CD1c-positive myeloid dendritic cell (primary cell): ENCODE measurements around the gene COL26A1.
"Not testable (repeated sequence)": the region's sequence is repeated elsewhere in the genome, so short reads cannot be mapped to it uniquely, and the experiment has no call there.

Experiments
- DNase-seq: peaks from one replicate; pipeline ENCODE4 v3.0.0-alpha.2; 2016; ENCODE audit errors: extremely low spot score

The COL26A1 gene

DNA sequence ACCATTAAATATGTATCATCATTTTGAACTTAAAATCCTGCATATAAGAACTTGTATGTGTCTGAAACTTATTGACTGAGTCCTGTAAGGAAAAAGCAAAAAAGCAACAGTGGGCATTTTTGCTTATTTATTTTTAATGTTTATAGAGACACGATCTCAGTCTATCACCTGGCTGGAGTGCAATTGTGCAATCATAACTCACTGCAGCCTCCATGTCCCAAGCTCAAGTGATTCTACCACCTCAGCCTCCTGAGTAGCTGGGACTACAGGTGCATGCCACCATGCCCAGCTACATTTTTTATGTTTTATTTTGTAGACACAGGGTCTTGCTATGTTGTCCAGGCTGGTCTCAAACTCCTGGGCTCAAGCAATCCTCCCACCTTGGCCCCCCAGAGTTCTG lies 234.2 kb downstream of the COL26A1 start:
- no peak for DNase-seq

DNA sequence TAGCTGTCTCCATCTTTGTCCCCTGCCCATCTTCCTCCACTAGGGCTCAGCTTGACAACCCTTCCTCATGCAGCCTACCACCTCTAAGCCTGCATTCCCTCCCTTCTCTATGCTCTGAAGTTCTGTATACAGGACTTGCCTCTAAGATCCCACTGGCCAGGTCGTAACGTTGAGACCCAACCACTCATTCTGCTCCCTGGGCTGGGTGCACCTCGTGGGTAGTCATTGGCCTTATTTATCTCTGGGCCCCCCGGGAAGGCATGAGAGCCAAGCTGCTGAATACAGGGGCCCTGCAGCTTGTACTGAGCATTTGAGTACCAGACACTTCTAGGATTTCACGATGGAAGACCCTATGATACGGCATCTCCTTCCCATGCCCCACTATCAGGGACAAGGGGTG lies 235.3 kb downstream of the COL26A1 start:
- DNase-seq: no peak

DNA sequence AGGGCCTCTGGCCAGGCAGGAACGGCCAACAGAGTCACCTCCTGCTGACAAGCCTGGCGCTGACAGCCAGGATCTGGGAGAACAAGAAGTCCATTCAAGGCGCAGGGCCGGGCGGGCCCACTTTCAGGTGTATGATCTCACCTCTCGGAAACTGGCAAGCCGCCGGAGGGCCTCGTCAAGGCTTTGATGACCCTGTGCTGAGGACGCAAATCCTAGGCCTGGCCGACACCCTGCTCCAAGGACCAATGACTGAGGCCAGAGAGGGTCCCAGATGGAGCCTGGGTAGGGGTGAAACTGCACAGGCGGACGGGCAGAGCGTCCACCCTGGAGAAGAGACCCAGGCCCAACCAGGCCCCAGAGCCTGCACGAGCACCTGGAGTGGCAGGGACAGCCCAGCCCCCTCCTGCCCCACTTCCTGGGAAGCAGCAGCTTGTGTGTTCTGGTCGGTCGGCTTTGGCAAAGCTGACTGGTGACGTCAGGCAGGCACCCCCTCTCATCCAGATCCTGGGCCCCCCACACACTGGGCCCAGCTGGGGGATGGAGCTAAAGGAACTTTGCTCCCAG lies 235.8 kb downstream of the COL26A1 start:
- no peak for DNase-seq

DNA sequence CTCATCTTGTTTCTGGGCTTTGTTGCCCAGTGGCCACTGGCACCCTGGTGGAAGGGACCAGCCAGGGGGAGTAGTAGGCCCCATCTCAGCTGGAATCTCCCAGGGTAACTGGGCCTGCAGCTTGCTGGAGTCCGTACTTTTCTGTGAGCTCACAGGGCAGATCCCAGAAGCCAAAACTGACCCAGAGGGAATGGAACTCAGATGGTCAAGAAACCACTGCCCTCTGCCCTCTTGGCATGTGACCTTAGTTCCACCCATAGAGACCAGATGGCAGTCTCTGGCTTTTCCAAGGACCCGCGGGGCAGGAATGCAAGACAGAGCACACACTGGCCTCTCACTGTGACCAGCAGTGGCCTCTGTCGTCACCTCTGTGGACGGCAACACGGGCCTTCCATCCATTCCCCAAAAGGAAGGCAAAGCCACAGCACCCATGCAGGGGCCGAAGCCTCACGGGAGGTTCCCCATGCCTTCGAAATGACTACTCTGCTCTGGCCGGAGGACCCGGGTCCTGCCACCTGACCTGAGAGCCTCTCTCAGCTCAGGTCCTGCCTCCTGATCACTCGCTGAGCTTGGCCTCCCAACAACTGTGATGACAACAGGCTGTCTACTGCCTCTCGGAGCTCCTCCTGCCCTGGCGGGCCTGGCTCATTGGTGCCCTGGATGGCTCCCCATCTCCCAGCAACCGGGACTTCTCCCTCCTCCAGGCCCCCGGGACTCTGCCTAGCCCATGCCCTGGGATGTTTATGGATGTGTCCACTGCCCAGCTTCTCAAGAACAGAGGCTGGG lies 236.5 kb downstream of the COL26A1 start:
- no peak for DNase-seq

DNA sequence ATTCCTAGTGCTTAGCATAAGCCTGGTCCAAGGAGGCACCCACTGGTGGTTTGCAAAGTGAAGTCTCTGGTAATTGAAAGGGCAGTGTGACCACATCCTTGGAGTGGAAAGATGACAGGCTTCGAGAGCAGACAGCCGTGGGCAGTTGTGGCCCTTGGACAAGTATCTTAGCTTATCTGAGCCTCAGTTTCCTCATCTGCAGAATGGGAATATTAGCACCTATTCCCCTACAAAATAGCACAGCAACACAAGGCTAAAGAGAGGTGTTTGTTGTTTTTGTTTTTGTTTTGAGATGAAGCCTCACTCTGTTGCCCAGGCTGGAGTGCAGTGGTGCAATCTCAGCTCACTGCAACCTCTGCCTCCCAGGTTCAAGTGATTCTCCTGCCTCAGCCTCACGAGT lies 237.1 kb downstream of the COL26A1 start:
- no peak for DNase-seq

DNA sequence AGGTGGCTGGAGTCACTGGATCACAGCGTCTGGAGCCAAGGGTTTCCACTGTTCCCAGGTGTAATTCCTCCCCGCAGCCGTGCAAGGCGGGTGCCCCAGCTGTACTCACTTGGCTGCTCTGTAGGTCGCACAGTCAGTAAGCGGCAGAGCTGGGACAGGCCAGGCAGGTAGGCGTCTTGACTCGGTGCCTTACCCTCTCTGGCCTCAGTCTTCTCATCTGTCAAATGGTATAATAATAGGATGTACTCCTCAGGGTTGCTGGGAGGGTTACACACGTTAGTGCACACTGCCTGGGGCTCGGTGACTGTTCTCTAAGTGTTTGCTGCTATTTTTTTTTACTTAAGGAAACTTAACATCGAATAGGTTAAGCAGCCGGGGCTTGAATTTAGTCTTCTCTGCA lies 239.4 kb downstream of the COL26A1 start:
- DNase-seq: no peak

DNA sequence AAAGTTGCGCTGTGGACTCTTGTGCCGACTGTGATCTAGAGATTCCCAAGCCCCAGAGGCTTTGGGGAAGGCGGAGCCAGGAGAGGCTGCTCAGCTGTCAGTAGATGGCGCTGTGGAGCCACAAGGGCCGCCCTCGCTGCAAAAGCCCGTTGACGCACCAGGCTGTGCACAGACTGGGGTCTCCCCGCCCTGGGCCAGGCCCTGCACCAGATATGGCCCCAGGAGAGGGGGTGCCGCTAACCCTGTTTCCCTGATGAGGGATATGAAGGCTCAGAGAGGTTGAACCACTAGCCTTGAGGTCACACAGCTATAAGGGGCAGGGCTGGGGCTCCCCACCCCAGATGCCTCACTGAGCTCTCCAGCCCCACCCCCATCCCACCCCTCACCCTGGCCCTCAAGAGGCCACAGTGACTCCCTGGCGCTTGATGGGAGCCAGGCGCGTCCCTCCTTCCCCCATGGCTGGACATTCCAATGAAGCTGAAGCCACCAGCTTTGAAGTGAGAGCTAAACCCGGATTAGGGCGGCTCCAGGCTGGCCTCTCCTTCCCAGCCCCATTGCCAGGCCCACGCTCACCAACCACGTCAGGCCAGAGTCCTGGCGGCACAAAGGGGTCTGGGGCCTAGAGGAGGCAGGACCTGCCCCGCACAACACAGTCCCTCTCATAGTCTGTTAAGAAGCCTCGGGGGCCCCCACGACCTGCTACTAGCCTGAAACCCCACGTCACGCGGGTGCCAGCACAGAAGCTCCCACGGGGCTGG lies 240.0 kb downstream of the COL26A1 start:
- DNase-seq: peak; percentile 80

DNA sequence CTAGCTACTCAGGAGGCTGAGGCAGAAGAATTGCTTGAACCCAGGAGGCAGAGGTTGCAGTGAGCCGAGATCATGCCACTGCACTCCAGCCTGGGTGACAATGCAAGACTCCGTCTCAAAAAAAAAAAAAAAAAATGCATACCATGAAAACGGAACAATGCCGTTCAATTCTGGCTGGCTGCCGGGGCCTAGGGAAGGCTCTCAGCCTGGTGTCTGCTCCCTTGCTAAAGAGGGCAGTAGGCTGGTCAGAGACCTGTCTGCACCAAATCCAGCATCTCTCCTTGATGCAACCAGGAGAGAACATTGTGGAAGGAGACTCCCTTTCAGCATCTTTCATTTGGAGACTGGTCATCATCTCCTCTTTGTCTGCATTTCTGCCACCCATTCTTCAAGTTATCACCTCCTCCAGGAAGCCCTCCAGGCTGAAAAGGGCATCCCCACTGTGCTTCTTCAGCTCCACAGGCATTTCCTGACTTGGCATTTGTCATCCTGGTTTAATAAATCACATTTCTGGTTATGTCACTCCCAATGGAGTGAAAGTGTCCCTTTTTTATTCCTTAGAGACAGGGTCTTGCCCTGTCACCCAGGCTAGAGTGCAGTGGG lies 241.8 kb downstream of the COL26A1 start:
- DNase-seq: no peak

DNA sequence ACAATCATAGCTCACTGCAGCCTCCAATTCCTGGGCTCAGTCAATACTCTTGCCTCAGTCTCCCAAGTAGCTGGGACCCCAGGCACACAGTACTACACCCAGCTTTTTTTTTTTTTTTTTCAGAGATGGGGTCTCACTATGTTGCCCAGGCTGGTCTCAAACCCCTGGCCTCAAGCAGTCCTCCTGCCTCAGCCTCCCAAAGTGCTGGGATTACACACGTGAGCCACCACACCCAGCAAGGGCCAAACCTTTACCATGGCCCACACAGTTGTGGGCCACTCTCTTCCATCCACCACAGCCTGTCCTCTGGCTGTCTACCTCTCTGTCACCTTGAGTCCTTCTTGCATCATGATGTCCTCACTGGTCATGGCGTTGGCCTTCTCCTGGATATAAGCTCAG lies 242.3 kb downstream of the COL26A1 start:
- not testable (repeated sequence) for DNase-seq

DNA sequence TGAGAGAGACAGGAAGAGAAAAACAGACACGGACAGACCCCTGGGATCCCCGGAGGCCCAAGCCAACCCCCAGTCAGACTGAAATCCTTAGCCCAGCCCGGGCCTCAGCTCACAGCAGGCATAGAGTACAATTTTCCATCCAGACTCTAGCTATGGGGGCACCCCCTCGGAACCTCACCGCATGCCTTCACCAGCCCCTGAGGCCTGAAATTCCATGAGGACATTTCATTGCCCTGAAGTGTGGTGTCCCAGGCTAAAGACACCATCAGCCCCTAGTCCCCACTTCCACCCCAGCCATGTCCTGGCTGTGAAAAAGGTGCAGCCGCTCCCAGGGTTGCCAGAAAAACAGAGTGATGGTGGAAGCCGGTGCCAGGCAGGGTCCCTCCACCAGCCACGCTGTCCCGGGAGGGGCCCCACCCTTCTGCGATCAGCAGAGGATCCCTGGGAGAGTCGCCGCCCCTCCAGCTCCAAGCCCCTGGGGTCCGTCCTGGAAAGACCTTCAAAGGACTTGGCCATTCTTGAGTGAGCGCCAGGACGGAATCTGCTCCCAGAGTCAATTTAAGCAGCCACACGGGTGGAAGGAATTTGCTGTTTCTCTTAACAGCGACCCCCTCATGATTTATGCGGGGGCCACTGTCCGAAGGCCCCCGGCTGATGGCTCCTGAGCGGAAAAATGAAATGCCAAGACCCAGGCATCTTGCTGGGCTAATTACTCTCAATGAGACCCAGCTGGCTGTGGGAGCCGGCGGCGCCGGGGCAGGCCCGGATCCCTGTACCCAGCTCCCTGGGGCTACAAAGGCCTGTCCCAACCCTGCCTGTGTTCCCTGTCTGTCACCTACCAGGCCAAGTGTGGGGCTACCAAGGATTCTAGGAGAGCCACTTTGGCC lies 243.2 kb downstream of the COL26A1 start:
- DNase-seq: no peak

DNA sequence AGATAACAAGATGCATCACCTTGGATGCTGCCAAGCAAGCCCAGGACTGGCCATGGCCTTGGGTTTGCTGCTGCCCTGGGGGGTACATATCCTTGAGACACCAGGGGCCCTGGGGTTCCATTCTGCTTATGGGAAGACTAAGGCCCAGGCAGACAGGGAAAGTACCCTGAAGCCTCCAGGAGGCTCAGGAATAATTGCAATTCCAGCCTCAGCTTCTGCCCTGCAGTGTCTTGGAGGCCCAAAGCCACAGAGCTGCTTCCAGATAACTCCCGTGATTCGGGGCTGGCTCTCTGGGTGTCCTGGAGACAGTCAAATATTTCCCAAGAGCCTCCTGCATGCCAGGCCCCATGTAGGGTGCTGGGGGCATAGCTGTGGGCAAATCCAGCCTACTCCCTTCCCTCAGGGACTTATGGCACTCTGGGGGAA lies 243.8 kb downstream of the COL26A1 start:
- DNase-seq: no peak
